Heart left ventricle (tissue), 16 donors: Measurements from ENCODE around the gene SMARCA2. TPM values are rescaled to one million over a fixed set of nuclear protein-coding genes. Genes with fewer than 3 reads are reported as not detected.

Source experiments
- ATAC-seq, 4 donors: fragments of 200-7000 bp; cut with Tn5 transposase; one replicate each; pipeline ENCODE4 v1.9.1; 2020 to 2022; ENCODE audit warnings: moderate library complexity in 4 of 4, mild to moderate bottlenecking in 3 of 4, moderate number of reproducible peaks in 1 of 4
- DNase-seq, 5 donors: peaks; one replicate each; pipeline ENCODE4 v3.0.0-alpha.2; 2020
- H3K27ac ChIP-seq, 12 donors: fragments of 200-600 bp; sonication (generic) in 4 of 12; one replicate each; pipeline versions ENCODE4 v1.5.0 to v1.8.0; 2016 to 2022; ENCODE audit warnings: mild to moderate bottlenecking in 2 of 12
- H3K27me3 ChIP-seq, 9 donors: fragments of 200-600 bp; sonication (generic) in 2 of 9; one replicate each; pipeline versions ENCODE4 v1.5.1 to v1.8.0; 2016 to 2022; ENCODE audit warnings: mild to moderate bottlenecking in 3 of 9
- H3K36me3 ChIP-seq, 9 donors: fragments of 200-600 bp; sonication (generic) in 2 of 9; one replicate each; pipeline versions ENCODE4 v1.5.0 to v1.8.0; 2018 to 2022; ENCODE audit warnings: mild to moderate bottlenecking in 2 of 9
- H3K4me1 ChIP-seq, 12 donors: fragments of 200-600 bp; sonication (generic) in 4 of 12; one replicate each; pipeline versions ENCODE4 v1.5.0 to v1.8.0; 2016 to 2022; ENCODE audit warnings: mild to moderate bottlenecking in 3 of 12
- H3K4me3 ChIP-seq, 12 donors: fragments of 200-600 bp; sonication (generic) in 4 of 12; one replicate each; pipeline versions ENCODE4 v1.5.0 to v1.8.0; 2017 to 2022; ENCODE audit warnings: mild to moderate bottlenecking in 9 of 12, moderate library complexity in 4 of 12
- H3K9me3 ChIP-seq, 12 donors: fragments of 200-600 bp; sonication (generic) in 4 of 12; one replicate each; pipeline versions ENCODE4 v1.5.0 to v1.8.0; 2016 to 2022; ENCODE audit warnings: mild to moderate bottlenecking in 1 of 12
- POLR2A ChIP-seq, 2 donors: fragments of 450-650 bp; IDR thresholded peaks; one replicate each; pipeline ENCODE4 v1.6.1; 2017; ENCODE audit warnings: antibody characterized with exemption in 2 of 2, mild to moderate bottlenecking in 2 of 2, moderate library complexity in 2 of 2
- WGBS, 4 donors: extraction: QIAGEN DNeasy Blood & Tissue Kit in 2 of 4; methylation state at CpG; one replicate each; pipeline versions ENCODE4 v1.1.5 to v1.1.7; 2013 to 2018; 5-methylcytosine and 5-hydroxymethylcytosine counted together
- intact Hi-C, 10 donors: fragments of 100-400 bp; cut with DNase I; formaldehyde crosslinking; loops; one replicate each; pipeline versions ENCODE4 v1.11.1 to v1.14.2; 2022
- polyA plus RNA-seq, 2 donors: library from polyadenylated mRNA; stranded (reverse); fragments of 200-250 nt; gene quantifications; one replicate each; pipeline ENCODE4 v1.2.3, GENCODE V29; 2013
- total RNA-seq, 9 donors: library from RNA; depleted of rRNA in 2 of 9; stranded (reverse); fragments of >200 nt in 2 of 9; fragmentation: NEBNext Ultra II Directional in 3 of 9; extraction: Animal tissue kit (Norgen Biotek cat#: 25700) in 3 of 9; gene quantifications; one replicate each; pipeline versions ENCODE4 v1.1.0 to v1.2.4, GENCODE V29; 2016 to 2023
- TF ChIP-seq, protein P1 (sequence below), 12 donors: fragments of 200-600 bp; sonication (generic) in 4 of 12; IDR thresholded peaks; one replicate each; pipeline versions ENCODE4 v1.5.0 to v1.8.0; 2018 to 2022; ENCODE audit warnings: antibody characterized with exemption in 12 of 12, mild to moderate bottlenecking in 5 of 12
- donor health status: ischemic (EF 13 %, LVEDD 7.1; RV severe dilation, severe dysfunction).
- donor health status: healthy with polysubstance abuse.
- donor health status: DM: no; HTN: yes; CAD: no.
- donor health status: DM: no; HTN: no; CAD: no.
- donor health status: ischemic (EF 25% LVEDD 6.9; RV normal size, moderate dysfunction).
- donor health status: ischemic (EF 25% LVEDD 5.7; RV mildly dilated, moderate dysfunction).
- donor health status: healthy.
- donor health status: DM: yes; HTN: yes; CAD: no.
- donor health status: ischemic (EF 35%, LVEDD 5.7; RV mildly dilated, moderate dysfunction).
- donor health status: nonischemic (EF 11% LVEDD 7.7; RV severe dilation, severe dysfunction).
- donor health status: DM: yes; HTN: yes; CAD: no.
- donor health status: PGD.
- donor health status: ischemic (EF 29% LVEDD 5.4; RV normal size, mild dysfunction).
- donor health status: nonischemic (EF 23%, LVEDD 6.1; RV moderate dilation, normal function).

Gene SMARCA2
- total and polyA plus RNA-seq, 11 donors: 29.3 to 149 (median 103) TPM

- intact Hi-C loops: loop anchor here in 3 of 10 donors (5.0 to 10.0 kb wide), 3 partner anchors 55 to 465 kb away; partner anchors contain the start of gene VLDLR (in 2 of the 3)
- ATAC-seq (peak in 3 of 4 donors; percentile 27 to 31 (median 28)), DNase-seq (no peak)
- H3K27me3 ChIP-seq: no peaks in the 10 kb centered on the region
- H3K9me3 ChIP-seq: no peaks in the 10 kb centered on the region
- H3K4me1 ChIP-seq: peaks cover 0 to 54% (median 19%) of the 10 kb centered on the region in 12 donors
- peaks cover 0 to 31% (median 13%) of the 10 kb centered on the region in 9 donors for H3K36me3 ChIP-seq
- peak overlapping the region in 11 of 12 donors; percentile 29 to 71 (median 59) for H3K4me3 ChIP-seq
- peak overlapping the region; percentile 51 to 79 (median 69) for H3K27ac ChIP-seq
- TF ChIP-seq POLR2A (IDR thresholded peaks at IDR 0.05): no peak
- TF ChIP-seq, protein P1, sequence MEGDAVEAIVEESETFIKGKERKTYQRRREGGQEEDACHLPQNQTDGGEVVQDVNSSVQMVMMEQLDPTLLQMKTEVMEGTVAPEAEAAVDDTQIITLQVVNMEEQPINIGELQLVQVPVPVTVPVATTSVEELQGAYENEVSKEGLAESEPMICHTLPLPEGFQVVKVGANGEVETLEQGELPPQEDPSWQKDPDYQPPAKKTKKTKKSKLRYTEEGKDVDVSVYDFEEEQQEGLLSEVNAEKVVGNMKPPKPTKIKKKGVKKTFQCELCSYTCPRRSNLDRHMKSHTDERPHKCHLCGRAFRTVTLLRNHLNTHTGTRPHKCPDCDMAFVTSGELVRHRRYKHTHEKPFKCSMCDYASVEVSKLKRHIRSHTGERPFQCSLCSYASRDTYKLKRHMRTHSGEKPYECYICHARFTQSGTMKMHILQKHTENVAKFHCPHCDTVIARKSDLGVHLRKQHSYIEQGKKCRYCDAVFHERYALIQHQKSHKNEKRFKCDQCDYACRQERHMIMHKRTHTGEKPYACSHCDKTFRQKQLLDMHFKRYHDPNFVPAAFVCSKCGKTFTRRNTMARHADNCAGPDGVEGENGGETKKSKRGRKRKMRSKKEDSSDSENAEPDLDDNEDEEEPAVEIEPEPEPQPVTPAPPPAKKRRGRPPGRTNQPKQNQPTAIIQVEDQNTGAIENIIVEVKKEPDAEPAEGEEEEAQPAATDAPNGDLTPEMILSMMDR (IDR thresholded peaks at IDR 0.05): no peak
- WGBS, 4 donors: 7 to 10% (median 10%) methylated on average over 13 of the region's 13 CpGs
These were observed 144.6 kb downstream of the SMARCA2 start for GRCh38 chr9:2159521-2160454.

GRCh38 chr9:2161661-2162060 lies 146.5 kb downstream of the SMARCA2 start:
- no peak for DNase-seq
- intact Hi-C loops: loop anchor here in 2 of 10 donors (5.0 to 10.0 kb wide), 2 partner anchors 57 to 81 kb away; no protein-coding TSS in a partner anchor
- H3K4me1 ChIP-seq: peaks cover 0 to 49% (median 19%) of the 10 kb centered on the region in 12 donors

GRCh38 chr9:2163231-2163885 lies 148.2 kb downstream of the SMARCA2 start:
- no peaks in the 10 kb centered on the region for H3K9me3 ChIP-seq
- no peaks in the 10 kb centered on the region for H3K27me3 ChIP-seq
- 71 to 78% (median 72%) methylated on average over 6 of the region's 6 CpGs for WGBS, 4 donors
- no peak for ATAC-seq
- peaks cover 0 to 45% (median 32%) of the 10 kb centered on the region in 9 donors for H3K36me3 ChIP-seq
- no peak overlapping the region for H3K4me3 ChIP-seq
- TF ChIP-seq POLR2A (IDR thresholded peaks at IDR 0.05): no peak
- TF ChIP-seq, protein P1 (IDR thresholded peaks at IDR 0.05): no peak
- intact Hi-C loops: loop anchor here in 2 of 10 donors (5.0 to 10.0 kb wide), 2 partner anchors 59 to 79 kb away; no protein-coding TSS in a partner anchor
- H3K27ac ChIP-seq: no peak overlapping the region
- no peak for DNase-seq
- H3K4me1 ChIP-seq: peaks cover 0 to 38% (median 11%) of the 10 kb centered on the region in 12 donors

More at GRCh38 chr9:2161661-2162060, 146.5 kb downstream of the SMARCA2 start:
- H3K27ac ChIP-seq: no peak overlapping the region
- H3K4me3 ChIP-seq: no peak overlapping the region
- no peaks in the 10 kb centered on the region for H3K9me3 ChIP-seq
- no peaks in the 10 kb centered on the region for H3K27me3 ChIP-seq
- TF ChIP-seq, protein P1 (IDR thresholded peaks at IDR 0.05): no peak
- TF ChIP-seq POLR2A (IDR thresholded peaks at IDR 0.05): no peak
- ATAC-seq: no peak
- H3K36me3 ChIP-seq: peaks cover 0 to 33% (median 18%) of the 10 kb centered on the region in 9 donors
- 85 to 88% (median 87%) methylated on average over 13 of the region's 13 CpGs for WGBS, 4 donors
